HG03039 (cell line): ENCODE data around the gene ACTL10.
A peak's percentile ranks its signal among the peaks of the same experiment; 100 is the strongest.

Source experiments
- ATAC-seq: cut with Tn5 transposase; IDR thresholded peaks from one replicate; pipeline ENCODE4 v1.9.1; 2021; ENCODE audit warnings: mild to moderate bottlenecking, moderate library complexity; ENCODE audit not compliant: unreplicated experiment

ACTL10 gene

DNA sequence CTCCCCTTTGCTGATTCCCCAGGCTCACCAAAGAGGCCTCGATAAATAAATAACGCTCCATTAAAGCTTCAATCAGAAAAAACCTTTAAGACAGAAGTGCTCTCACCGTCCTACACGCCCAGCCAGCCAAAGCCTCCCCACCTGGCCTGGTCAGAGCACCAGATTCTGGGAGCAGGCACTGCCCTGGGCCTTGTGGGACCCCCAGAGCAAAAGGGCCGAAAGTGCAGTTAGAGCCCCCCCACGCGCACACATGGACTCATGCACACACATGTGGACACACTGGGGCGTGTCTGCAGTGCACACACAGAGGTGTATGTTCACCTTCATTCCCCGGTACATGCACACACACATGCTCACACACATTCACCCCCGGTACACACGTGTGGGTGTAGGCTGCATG, 9.4 kb downstream of the ACTL10 start:
- no peak for ATAC-seq

DNA sequence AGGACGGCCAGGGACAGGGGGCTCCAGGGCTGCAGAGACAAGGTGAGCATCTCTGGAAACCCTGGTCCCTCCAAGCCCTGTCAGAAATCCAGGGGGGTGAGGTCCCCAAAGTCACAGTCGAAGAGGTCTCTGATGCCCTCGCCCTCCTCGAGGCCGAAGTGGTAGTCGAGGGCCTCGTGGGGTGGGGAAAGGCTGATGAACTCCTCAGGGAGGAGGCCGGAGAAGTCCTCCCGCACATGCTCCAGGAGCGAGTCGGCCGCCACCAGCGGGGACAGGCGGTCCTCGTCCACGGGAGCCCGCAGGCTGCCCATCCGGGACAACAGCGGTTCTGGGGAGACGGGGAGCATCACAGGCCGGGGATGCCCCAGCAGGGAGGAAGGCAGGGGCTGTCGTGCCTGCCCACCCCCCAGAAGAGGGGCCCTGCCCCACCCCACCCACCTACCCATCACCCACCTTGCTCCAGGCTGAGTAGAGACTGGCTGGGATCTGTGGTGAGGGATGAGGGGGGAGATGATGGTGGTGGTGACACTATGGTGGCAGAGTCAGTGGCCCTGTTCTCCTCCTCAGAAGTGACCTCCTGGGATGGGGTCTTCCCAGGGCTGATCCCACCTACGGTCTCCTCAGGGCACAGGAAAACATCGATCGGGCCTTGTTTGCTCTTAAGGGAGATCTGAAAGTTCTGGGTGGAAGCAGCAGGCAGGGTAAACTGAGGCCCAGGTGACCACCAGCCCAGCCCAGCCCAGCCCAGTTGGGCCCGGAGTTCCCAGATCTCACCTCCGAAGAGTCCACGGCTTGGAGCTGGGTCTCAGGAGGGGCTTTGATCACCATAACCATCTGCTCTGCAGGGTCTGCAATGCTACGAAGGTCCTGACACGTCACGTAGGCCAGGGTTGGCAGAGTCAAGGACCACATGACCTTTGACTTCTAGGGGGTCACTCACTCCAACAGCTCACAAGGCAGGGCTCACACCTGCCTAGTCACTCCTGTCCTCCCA, 10.2 kb downstream of the ACTL10 start:
- ATAC-seq, result no peak

DNA sequence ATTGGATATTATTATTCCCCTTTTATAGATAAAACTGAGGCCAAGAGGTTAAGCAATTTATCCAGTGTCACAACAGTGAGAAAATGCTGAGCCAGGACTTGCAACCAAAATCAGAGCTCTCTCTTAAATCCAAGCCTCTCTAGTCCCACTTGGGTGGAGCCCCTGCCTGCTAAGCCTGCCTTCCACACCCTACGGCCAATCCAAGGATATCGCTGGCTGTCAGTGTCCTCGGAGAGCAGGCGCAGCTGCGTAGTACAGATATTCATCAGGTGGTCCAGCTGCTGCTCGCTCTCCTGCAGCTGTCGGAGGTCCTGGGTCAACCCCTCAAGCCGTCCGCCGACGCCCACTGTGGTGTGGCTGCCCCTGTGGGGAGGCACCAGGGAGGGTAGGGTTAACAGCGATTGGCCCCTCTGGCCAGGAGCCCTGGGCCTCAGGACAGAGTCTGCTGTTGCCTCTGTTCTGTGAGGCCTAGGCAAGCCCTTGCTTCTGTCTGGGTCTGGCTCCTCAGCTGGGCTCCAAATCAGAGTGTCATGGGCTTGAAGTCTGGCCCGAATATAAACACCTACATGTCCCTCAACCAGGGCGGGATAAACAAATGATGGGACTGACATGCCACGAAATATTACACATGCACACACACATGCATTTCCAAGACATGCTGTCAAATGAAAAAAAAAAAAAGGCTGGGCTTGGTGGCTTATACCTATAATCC, 11.4 kb downstream of the ACTL10 start:
- no peak for ATAC-seq

DNA sequence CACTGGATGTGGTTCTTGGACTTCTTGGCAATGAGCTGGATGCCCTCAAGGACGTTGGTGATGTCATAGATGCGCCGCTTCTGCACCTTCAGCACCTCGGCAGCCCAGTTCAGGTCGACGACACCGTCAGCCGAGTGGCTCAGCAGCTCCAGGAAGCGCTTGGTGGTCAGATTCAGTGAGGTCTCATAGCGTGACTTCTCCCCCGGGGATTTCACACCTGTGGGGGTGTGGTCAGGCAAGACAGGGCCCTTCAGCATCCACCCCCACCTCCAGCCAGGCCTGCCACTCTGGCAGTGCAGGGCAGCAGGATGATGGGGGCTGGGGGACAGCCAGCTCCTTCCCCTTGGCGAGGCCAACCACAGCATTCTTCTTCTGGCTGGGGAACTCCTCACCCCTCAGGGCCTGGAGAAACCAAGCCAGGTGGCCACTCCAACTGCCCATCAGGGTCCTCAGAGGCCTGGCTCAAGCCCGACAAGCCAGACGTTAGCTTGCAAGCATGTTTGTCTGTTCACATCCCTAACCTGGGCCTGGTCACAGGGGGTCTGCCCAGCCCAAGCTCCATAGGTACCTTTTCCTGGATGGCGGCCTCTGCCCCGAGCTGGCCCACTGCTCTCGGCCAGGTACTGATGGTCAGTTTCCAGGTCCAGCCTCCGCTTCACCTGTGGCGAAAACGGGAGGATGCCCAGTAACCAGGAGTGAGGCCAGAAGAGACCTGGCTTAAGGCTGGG, 13.2 kb downstream of the ACTL10 start:
- ATAC-seq, result no peak

DNA sequence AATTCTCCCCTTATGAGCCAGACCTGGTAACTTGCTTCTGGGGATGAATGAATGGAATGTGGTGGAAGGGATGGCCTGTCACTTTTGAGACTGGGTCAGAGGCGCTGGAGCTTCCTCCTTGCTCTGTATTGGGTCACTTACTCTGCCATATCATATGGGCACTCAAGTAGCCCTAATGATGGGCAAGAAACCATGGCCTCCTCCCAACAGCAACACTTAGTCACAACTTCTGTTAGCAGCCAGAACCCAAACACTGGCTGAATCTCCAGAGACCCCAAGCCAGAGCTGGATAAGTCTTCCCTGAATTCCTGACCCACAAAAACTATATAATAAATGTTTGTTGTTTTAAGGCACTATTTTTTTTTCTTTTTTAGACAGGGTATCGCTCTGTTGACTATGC, 13.9 kb downstream of the ACTL10 start:
- no peak for ATAC-seq

DNA sequence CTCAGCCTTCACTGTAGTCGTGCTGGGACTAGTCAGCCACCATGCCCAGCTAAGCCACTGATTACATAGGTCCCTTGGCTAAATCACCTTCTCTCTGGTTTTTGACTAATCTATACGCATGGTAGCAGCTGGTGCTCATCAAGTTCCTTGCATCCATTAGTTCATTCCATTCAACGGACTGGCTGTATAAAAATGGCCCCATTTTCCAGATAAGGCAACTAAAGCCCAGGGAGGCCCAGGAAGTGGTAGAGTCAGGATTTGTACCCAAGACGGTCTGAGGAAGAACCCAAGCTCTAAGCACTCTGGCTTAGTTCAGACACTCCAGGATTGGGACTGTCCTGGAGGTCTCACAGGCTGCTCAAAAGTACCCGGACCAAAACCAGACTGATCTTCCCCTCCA, 14.5 kb downstream of the ACTL10 start:
- ATAC-seq, result no peak

DNA sequence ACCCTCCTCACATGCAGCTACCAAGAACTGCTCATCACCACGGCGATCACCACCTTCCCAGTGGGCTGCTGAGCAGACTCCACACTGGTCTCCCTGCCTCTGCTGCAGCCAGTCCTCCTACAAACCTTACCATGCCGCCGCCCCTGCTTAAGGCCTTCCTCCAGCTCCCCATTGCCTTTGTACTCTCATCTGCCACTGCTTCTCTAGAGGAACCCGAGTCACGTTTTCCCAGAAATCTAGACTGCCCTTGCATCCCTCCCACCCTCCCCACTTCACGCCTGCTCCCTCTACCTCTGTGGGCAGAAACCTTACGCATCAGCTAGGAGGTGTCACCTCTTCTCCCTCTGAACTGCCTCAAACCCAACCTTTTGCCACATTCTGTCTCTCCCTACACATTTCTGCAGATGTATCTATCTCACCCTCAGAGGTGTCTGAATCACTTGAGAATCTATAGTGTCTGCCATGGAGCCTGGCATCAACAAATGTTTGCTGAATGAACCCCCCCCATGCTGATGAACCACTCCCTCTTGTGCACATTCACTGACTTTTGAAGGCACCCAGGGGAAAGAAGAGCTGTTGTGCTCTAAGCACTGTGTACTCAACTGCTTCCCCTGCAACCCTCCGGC, 15.1 kb downstream of the ACTL10 start:
- ATAC-seq, result no peak

DNA sequence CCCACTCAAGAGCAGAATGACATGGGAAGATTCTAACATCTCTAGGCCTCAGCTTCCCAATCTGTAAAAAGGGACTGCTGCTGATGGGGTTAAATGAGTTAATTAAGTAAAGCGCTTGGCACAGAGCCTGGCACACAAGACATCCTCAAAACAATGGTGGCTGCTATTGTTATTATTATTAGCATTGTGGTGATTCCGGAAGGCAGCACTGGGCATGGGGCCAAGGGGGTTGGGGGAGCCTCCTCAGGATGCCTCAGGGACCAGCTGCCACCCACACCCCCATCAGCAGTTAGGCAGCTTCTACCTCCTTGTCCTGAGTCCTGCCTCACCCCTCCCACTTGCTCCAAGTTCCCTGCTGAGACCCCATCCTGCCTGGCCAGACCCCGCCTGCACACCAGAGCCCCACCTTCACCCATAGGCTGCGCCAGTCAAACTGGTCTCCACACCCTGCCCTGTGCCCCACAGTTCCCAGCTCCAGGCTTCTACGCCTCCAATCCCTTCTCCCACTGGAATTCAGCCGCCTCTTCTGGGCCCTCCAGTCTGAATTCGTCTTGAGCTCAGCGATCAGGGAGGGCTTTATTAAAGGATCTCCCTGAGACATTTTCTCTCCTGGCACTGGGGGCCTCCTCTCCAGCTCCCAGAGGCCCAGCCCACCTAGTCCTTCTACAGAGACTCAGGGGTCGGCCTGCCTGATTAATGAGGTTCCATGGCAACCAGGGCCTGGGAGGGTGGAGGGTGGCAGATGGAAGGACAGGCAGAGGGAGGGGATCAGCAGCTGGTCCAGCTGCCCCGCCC, 18.0 kb downstream of the ACTL10 start:
- ATAC-seq, result no peak

DNA sequence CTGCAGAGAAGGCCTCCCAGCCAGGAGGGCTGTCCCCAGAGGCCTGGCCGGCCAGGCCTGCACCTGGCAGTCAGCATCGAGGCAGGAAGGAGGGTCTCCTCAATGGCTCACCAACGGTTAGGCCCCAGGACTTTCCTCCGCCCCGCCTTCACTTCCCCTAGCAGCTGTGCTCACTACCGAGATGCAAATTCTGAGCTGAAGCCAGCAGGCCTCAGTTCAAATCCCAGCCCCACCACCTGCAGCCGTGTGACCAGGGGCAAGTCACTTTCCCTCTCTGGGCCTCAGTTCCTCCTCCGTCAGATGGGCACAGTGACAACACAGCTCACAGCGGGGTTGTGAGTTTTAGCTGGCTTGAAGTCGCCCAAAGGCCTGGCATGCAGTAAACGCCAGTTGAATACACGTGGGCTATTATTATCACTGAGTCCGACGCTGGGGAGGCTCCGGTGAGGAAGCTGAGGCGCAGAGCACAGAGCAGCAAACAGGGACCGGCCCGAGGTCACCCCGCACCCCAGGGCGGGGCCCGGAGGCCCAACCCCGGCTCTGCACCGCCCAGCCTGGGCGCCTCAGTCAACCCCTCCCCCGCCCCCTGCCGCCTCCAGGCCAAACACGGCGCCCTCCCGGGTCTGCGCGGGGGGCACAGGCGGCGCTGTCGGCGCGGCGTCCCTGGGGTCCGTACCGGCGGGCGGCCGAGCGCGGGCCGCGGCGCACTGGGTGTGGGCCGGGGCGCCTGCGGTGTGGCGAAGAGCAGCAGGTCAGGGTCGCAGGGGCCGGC, 18.8 kb downstream of the ACTL10 start:
- peak; percentile 32 for ATAC-seq

DNA sequence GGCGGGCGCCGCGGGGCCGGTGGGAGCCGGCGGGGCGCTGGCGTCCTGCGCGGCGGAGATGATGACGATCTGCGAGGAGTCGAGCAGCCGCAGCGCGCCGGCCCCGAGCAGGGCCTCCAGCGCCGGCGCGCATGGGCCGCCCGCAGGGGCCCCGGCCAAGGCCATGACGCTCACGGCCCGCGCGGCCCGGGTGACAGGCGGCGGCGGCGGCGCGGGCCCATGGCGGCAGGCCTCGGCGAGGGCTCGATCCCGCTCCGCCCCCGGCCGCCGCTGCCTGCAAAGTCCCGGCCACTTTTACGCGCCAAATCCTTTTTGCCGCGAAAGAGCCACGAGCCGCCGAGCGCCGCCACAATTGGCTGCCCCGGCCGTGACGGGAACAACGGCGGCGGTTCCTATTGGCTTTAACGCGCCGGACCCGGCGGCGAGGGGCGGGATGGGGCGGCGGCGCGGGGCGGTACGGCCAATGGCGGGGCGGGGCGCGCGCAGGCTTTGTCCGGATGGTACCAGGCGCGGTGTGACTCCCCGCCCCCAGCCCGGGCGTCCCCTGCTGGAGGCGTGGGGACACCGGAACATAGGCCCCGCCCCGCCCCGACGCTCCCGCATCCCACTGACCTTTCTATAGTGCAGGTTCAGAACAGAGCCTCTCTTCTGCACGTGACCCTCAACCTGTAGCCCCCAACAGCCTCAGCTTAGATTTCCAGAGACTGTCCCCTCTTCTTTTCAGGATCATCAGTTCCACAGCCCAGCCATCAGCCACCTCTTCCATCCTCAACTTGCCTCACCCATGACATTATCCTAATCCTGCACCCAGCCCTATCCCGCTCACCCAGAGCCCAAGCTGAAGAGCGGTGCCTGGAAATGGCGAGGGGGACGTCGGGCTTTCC, 19.6 kb downstream of the ACTL10 start, which contains the start of gene E2F1:
Gene E2F1, minus strand, starts transcription at position 286 of the 884 bp plus-strand sequence. Its CDS starts 121 bp downstream, at position 165.
- peak; percentile 73 for ATAC-seq

DNA sequence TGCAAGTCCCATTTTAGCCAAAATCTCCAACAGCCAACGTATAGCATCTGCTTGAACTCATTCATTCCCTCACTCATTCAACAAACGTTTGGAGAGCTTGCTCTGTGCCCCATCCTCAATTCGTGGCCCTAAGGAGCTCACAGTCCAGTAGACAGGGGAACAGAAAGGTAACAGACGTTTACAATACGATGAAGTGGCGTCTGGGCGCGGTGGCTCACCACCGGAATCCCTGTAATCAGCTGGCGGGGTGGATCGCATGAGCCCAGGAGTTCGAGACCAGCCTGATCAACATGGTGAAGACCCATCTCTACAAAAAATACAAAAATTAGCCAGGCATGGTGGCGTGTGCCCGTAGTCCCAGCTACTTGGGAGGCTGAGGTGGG, 20.2 kb downstream of the ACTL10 start:
- no peak for ATAC-seq

DNA sequence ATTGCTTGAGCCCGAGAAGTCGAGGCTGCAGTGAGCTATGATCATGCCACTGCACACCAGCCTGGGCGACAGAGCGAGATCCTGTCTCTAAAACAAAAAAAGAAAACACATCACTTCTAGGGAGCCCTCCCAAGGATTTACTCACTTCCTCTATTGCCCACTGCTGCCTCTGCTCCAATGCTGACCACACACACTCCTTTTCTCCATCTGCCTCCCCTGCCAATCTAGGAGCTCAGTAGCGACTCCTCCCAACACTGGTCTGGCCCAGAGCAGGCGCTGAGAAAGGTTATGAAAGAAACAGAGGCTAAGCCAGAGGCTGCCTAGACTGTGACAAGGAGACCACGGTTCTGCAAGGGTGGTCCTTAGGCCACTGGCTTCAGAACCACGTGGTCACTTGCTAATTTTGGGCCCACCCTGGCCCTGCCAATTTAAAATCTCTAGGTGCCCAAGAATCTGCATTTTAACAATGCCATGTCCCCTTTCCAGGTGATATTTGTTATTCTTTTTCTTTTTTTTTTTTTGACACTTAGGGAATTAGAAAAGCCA, 20.7 kb downstream of the ACTL10 start:
- no peak for ATAC-seq

DNA sequence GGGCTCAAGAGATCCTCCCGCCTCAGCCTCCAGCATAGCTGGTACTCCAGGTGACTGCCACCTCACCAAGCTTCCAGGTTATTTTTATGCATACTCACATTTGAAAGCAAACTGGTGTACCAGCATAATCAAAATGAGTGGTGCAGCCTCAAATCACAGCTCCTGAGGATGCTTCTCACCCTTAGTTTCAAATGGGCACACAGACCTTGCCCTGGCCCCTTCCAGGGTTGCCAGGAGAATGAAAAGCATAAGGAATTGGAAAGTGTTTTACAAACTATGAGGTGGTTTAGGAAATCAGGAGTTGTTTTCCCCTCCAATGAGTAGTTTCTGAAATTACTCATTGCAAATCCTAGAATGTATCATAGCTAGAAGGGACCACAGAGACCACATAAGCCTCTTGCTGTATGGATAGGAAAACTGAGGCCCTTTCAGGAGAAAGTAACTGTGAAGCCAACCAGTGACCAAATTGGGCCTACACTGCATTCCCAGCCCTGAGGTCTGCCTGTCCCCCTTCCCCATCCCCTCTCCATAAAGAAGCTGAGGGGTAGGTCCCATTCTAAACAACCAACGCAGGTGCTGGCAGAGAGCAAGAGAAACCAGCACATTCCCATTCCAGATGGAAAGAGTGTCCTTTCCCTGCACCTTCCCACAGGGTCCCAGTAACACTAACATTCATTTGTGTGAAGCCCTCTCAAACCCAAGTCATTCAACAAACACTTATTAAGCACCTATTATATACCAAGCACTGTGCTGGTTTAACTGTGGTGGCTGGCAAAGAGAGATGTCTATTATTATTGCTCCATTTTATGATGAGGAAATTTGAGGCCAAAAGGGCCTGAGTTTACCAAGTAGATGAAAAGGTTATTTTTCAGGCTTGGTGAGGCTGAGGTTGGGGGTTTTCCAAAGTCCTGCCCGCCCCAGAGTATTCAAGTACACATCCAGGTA, 21.5 kb downstream of the ACTL10 start:
- no peak for ATAC-seq

DNA sequence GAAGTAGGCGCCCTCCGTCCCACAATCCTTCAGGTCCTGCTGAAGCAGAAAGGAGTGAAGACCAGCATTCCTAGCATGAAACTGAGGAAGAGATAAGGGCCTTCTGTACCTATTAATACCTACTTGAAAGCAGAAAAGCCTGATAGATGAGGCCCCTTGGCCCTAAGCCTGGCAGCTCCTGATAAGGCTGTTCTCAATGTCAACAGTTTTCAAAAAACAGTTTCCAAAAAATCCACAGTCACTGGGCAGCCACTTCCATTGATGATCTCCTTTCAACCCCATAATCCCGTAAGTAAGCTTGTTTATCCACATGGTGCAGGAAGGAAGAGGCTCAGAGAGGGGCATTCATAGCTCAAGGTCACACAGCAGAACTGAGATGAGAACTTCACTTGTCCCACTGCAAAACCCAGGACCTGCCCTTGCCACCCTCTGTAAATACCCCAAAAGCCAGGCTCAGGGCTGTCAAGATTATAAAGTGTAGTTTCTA, 22.2 kb downstream of the ACTL10 start:
- no peak for ATAC-seq

DNA sequence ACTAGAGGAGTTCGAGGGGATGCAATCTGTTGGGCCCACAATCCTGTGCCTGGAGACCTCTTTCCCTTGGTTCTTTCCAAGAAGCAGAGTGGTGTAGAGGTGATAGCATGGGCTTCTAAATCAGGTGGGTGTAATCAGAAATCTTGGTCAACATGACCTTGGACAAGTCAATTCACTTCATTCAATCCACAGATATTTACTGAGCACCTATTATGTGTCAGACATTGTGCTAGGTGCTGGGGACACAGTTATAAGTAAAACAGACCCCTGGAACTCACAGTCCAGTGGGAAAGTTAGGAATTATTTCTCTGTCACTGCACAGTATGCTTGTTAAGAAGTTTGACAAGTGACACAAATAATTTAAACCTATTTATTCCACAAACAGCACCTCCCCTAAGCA, 22.8 kb downstream of the ACTL10 start:
- no peak for ATAC-seq

DNA sequence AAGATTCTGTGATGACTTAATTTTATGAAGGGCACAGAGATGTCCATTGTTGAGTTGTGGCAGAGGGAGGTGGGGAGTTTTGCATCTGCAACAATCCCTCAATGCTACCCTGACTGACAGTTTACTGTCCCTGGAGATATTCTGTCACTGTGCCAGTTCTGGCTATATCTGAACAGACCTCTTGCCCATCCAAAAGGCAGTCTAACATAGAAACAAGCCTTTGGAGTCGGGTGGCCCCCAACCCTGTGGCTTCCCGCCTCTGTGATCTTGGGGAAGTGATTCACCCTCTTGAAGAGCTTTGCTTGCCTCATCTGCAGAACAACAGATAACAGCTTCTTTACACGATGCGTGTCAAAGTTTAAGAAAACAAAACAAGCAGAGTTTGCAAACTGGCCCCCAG, 23.2 kb downstream of the ACTL10 start:
- no peak for ATAC-seq

DNA sequence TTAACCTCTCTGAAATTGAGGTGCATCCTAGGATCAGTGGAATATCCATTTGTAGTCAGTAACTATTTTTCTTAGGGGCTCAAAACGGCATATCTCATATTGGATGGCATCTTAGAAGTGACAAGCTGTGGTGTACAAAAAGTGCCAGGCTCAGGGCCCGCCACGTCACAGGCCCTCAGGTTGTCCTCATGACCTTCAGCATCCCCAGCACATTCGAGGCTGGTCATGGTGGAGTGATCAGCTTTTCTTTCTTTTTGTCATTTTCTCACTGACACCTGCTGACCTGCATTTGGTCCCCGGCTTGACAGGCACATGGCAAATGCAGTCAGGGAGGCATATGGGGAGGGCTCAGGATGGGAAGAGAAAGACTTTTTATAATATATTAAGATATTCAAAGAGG, 26.5 kb downstream of the ACTL10 start:
- ATAC-seq, result no peak
